Ovary (tissue), 3 donors: ENCODE data around the gene TSPAN14.
"Not testable (repeated sequence)": the region's sequence is repeated elsewhere in the genome, so short reads cannot be mapped to it uniquely, and the experiment has no call there.

Experiments
- CTCF ChIP-seq, 3 donors: fragments of 450-650 bp in 2 of 3; fragments of 200-600 bp in 1 of 3; IDR thresholded peaks; one replicate each; pipeline versions ENCODE4 v1.5.1 to v1.8.0; 2016 to 2022; ENCODE audit warnings: antibody characterized with exemption in 3 of 3, mild to moderate bottlenecking in 1 of 3
- EP300 ChIP-seq: sonication (generic); formaldehyde crosslinking; IDR thresholded peaks from one replicate; pipeline ENCODE4 v1.6.1; 2017; ENCODE audit warnings: antibody characterized with exemption
- POLR2A ChIP-seq: fragments of 450-650 bp; IDR thresholded peaks from one replicate; pipeline ENCODE4 v1.6.1; 2017; ENCODE audit warnings: antibody characterized with exemption, mild to moderate bottlenecking, moderate library complexity
- donor health status: DM: no; HTN: no; CAD: no.

- TF ChIP-seq CTCF (IDR thresholded peaks at IDR 0.05); EP300; POLR2A: not testable (repeated sequence)
These were observed 89.2 kb downstream of the TSPAN14 start for GRCh38 chr10:80543319-80543672.
